K562 (cell line): Measurements from ENCODE around the gene NPFF. TPM values are rescaled to one million over a fixed set of nuclear protein-coding genes. Genes with fewer than 3 reads are reported as not detected.
A peak's percentile ranks its signal among the peaks of the same experiment; 100 is the strongest.

Experiments used
- ATAC-seq: fragments of 200-7000 bp; cut with Tn5 transposase; 3 replicates; pipeline ENCODE4 v1.9.1; 2020; ENCODE audit warnings: moderate library complexity
- BruUV-seq: library from RNA; stranded (reverse); fragments of 400-500 nt; replicated peaks from 2 replicates; lab custom pipeline; 2021; lab: Mats Ljungman, UMichigan
- CTCF ChIA-PET: fragments of 300-600 bp; formaldehyde crosslinking; extraction: SDS; loops from one replicate; lab custom pipeline; 2021; ENCODE audit warnings: low intra/inter-chr PET ratio; lab: Yijun Ruan, JAX
- POLR2A ChIA-PET: fragments of 300-600, 350-650 bp; sonication (Branson Sonifier 250); formaldehyde crosslinking; extraction: SDS; loops from one replicate; lab custom pipeline; 2021; ENCODE audit warnings: antibody characterized with exemption, inconsistent platforms; lab: Yijun Ruan, JAX
- DNase-seq, 4 experiments: peaks; one replicate each; pipeline versions ENCODE4 v3.0.0 to v3.0.0-alpha.2; 2011 to 2018; ENCODE audit warnings: low spot score in 3 of 4, mixed read lengths in 3 of 4; ENCODE audit errors: extremely low read depth in 1 of 4
- FAIRE-seq: peaks from 2 replicates; lab custom pipeline; 2011; peaks lifted over from hg19 to GRCh38; lab: Jason Lieb, UNC
- H2AFZ ChIP-seq: 2 replicates; pipeline ENCODE4 v1.6.0; 2011; ENCODE audit warnings: low read depth, low read length, control low read depth, inconsistent platforms
- H3K27ac ChIP-seq: fragments of 200-600 bp; 3 replicates; pipeline ENCODE4 v1.8.0; 2011; ENCODE audit warnings: low read depth, mild to moderate bottlenecking, control low read depth, inconsistent platforms, low read length, moderate library complexity, mixed read lengths; ENCODE audit errors: extremely low read depth
- H3K27me3 ChIP-seq, 2 experiments: fragments of 300-600 bp in 1 of 2; 2 replicates in 1 of 2; 3 replicates in 1 of 2; pipeline versions ENCODE4 v1.6.0 to v1.8.0; 2011; ENCODE audit warnings: inconsistent platforms in 2 of 2, low read length in 2 of 2, mild to moderate bottlenecking in 1 of 2, mixed read lengths in 1 of 2, moderate library complexity in 1 of 2; ENCODE audit not compliant: control insufficient read depth in 2 of 2, insufficient read depth in 2 of 2
- H3K36me3 ChIP-seq: fragments of 300-600 bp; 3 replicates; pipeline ENCODE4 v1.8.0; 2011; ENCODE audit warnings: mild to moderate bottlenecking, low read length, inconsistent platforms; ENCODE audit not compliant: control insufficient read depth, insufficient read depth
- H3K4me1 ChIP-seq, 2 experiments: fragments of 200-600 bp in 1 of 2; replicated peaks in 1 of 2; 2 replicates in 1 of 2; 3 replicates in 1 of 2; pipeline versions ENCODE4 v1.5.1 to v1.8.0; 2011; ENCODE audit warnings: inconsistent platforms in 2 of 2, low read length in 2 of 2, mild to moderate bottlenecking in 1 of 2, mixed read lengths in 1 of 2, moderate library complexity in 1 of 2; ENCODE audit not compliant: control insufficient read depth in 2 of 2, insufficient read depth in 2 of 2
- H3K4me2 ChIP-seq: 2 replicates; pipeline ENCODE4 v1.6.1; 2011; ENCODE audit warnings: low read length, control low read depth, inconsistent platforms, mixed read lengths; ENCODE audit not compliant: insufficient read depth
- H3K4me3 ChIP-seq: fragments of 200-600 bp; sonication (generic), shearing (Covaris generic); 2 replicates; pipeline ENCODE4 v1.5.1; 2016; ENCODE audit warnings: control low read depth, inconsistent platforms
- H3K79me2 ChIP-seq: fragments of 200-600 bp; 3 replicates; pipeline ENCODE4 v1.8.0; 2011; ENCODE audit warnings: low read length, inconsistent platforms; ENCODE audit not compliant: control insufficient read depth, insufficient read depth
- H3K9ac ChIP-seq, 2 experiments: 2 replicates each; pipeline versions ENCODE4 v1.6.0 to v1.6.1; 2011; ENCODE audit warnings: low read depth in 2 of 2, low read length in 2 of 2, control low read depth in 1 of 2, inconsistent platforms in 1 of 2, mild to moderate bottlenecking in 1 of 2, mixed read lengths in 1 of 2; ENCODE audit not compliant: insufficient read depth in 1 of 2
- H3K9me1 ChIP-seq: one replicate; pipeline ENCODE4 v1.6.0; 2011; ENCODE audit warnings: inconsistent platforms, mild to moderate bottlenecking, low read length, moderate library complexity; ENCODE audit not compliant: control insufficient read depth, insufficient read depth
- H3K9me3 ChIP-seq: replicated peaks from 2 replicates; pipeline ENCODE4 v1.5.1; 2011; ENCODE audit warnings: low read depth, low read length, inconsistent platforms; ENCODE audit not compliant: control insufficient read depth, insufficient read depth
- H4K20me1 ChIP-seq: replicated peaks from 2 replicates; pipeline ENCODE4 v1.6.1; 2011; ENCODE audit warnings: low read length, inconsistent platforms, mixed read lengths; ENCODE audit not compliant: control insufficient read depth, insufficient read depth
- CREB3 ChIP-seq: fragments of 450-650 bp; conservative IDR thresholded peaks from 2 replicates; pipeline ENCODE4 v1.6.1; 2016; ENCODE audit warnings: missing genetic modification characterization, low read depth, mild to moderate bottlenecking, missing compliant biosample characterization, moderate library complexity
- GATA2 ChIP-seq: sonication (generic); formaldehyde crosslinking; IDR thresholded peaks from 2 replicates; pipeline ENCODE4 v1.4.0; 2020; ENCODE audit warnings: mild to moderate bottlenecking, missing genetic modification reagents
- HINFP ChIP-seq: fragments of 450-650 bp; conservative IDR thresholded peaks from 2 replicates; pipeline ENCODE4 v1.6.1; 2016; ENCODE audit warnings: missing genetic modification characterization, low read depth, mild to moderate bottlenecking, control low read depth, missing compliant biosample characterization
- KAT2B ChIP-seq: IDR thresholded peaks from one replicate; pipeline ENCODE4 v1.6.1; 2012; ENCODE audit warnings: low read depth, mild to moderate bottlenecking, control low read depth, inconsistent platforms, low read length, moderate library complexity
- THAP7 ChIP-seq: fragments of 250-450 bp; sonication (Bioruptor Pico); IDR thresholded peaks from 2 replicates; pipeline ENCODE4 v1.5.0; 2021
- UBTF ChIP-seq, 2 experiments: IDR thresholded peaks; 2 replicates each; pipeline ENCODE4 v1.6.1; 2012; ENCODE audit warnings: improper control_type of control experiment in 2 of 2, low read depth in 2 of 2, low read length in 2 of 2, borderline replicate concordance in 1 of 2
- ZFP91 ChIP-seq: sonication (generic); formaldehyde crosslinking; IDR thresholded peaks from 2 replicates; pipeline ENCODE4 v1.8.0; 2022; ENCODE audit warnings: mild to moderate bottlenecking, missing genetic modification reagents
- ZNF274 ChIP-seq: IDR thresholded peaks from 2 replicates; pipeline ENCODE4 v1.6.1; 2011; ENCODE audit warnings: low read depth, mild to moderate bottlenecking, low read length, moderate library complexity, borderline replicate concordance
- WGBS: fragments of 100-300 bp; shearing (Covaris generic); methylation state at CpG from one replicate; pipeline ENCODE4 v1.1.6; 2016; ENCODE audit warnings: low coverage, mixed read lengths; ENCODE audit not compliant: insufficient coverage; ENCODE audit errors: missing lambda C conversion rate; 5-methylcytosine and 5-hydroxymethylcytosine counted together
- in situ Hi-C: fragments of 300-500 bp; cut with MboI; formaldehyde crosslinking; loops from 4 replicates; pipeline ENCODE4 v1.15.0; 2018; ENCODE audit warnings: inconsistent platforms, mixed read lengths
- intact Hi-C: fragments of 100-400 bp; cut with micrococcal nuclease; formaldehyde crosslinking; loops from 2 replicates; pipeline ENCODE4 v1.14.2; 2022
- polyA plus RNA-seq, 8 experiments: library from polyadenylated mRNA; depleted of rRNA in 4 of 8; stranded (reverse) in 5 of 8; unstranded in 3 of 8; fragments of >200 nt; fragmentation: Nextera tagmentation in 2 of 8; fragmentation: Illumina TruSeq in 1 of 8; extraction: Ambion mirVana in 2 of 8; extraction: Trizol in 1 of 8; gene quantifications; 2 replicates each; pipeline versions ENCODE4 v1.2.1 to v1.2.3, GENCODE V29; 2011 to 2014; ENCODE audit warnings: inconsistent platforms in 1 of 8, missing spikeins in 1 of 8
- total RNA-seq, 7 experiments: library from RNA; depleted of rRNA in 6 of 7; stranded (reverse); fragments of >200 nt in 6 of 7; fragmentation: Illumina TruSeq in 2 of 7; extraction: Trizol in 2 of 7; gene quantifications; 2 replicates each; pipeline versions ENCODE4 v1.2.1 to v1.2.3, GENCODE V29; 2011 to 2021; ENCODE audit warnings: low replicate concordance in 1 of 7

NPFF gene
- total and polyA plus RNA-seq, 9 of the 15 experiments (the other 6 are each of a cell fraction or from before 2014, with no cell fraction given), result 0.15 to 1.2 (median 0.55) TPM; not detected in 6

- peak; percentile 47 for TF ChIP-seq KAT2B
Observed at GRCh38 chr12:53500776-53501614, 6.3 kb downstream of the NPFF start, which contains the start of gene TARBP2 (continued).

GRCh38 chr12:53500142-53500775 lies 7.0 kb downstream of the NPFF start:
- FAIRE-seq (no peak), ATAC-seq (no peak; the same call in 2 of the 3 replicates), DNase-seq (peak; percentile 65 to 99 (median 97))
- in situ Hi-C loops, result loop anchor here (10.0 kb wide), 1 partner anchor 175 kb away; the partner anchor contains the start of gene AAAS
- POLR2A ChIA-PET, result interaction anchor here (0.6 to 2.7 kb wide), 32 partner anchors 8 to 421 kb away, joined by 3 to 24 read pairs (median 4); partner anchors contain the start of genes AAAS, SP1 and SPRYD3
- peak overlapping the region; percentile 89 to 97 for H3K9ac ChIP-seq
- peak overlapping the region; percentile 79 for H3K4me3 ChIP-seq
- CTCF ChIA-PET, result no interaction called here
- no peaks in the 10 kb centered on the region for H4K20me1 ChIP-seq
- peaks cover 22% of the 10 kb centered on the region; the same call in 2 of the 3 replicates for H3K36me3 ChIP-seq
- BruUV-seq, result TSS peak; percentile 90
- H3K4me2 ChIP-seq, result peak overlapping the region; percentile 87
- no peaks in the 10 kb centered on the region for H3K9me1 ChIP-seq
- peak overlapping the region; percentile 97 for H3K27ac ChIP-seq
- peak overlapping the region; percentile 58 for H2AFZ ChIP-seq
- no peaks in the 10 kb centered on the region for H3K27me3 ChIP-seq
- peaks cover 27% of the 10 kb centered on the region for H3K79me2 ChIP-seq
- no peaks in the 10 kb centered on the region for H3K9me3 ChIP-seq
- intact Hi-C loops, result loop anchor here (10.0 kb wide), 1 partner anchor 435 kb away; no protein-coding TSS in a partner anchor
- WGBS, result 0% methylated on average over 17 of the region's 17 CpGs
- H3K4me1 ChIP-seq, result peaks cover 37 to 44% of the 10 kb centered on the region in 2 experiments; a peak in 4 of 5 replicates
- TF ChIP-seq GATA2 (CRISPR knock-in tag) (peak; percentile 36; the same call in 1 of the 2 replicates), ZNF274 (no peak), THAP7 (CRISPR knock-in tag) (0 out of 2 replicates have a peak, but pooled peaks have one; percentile 58), UBTF (IDR thresholded peaks at IDR 0.05; ENCODE audit: borderline replicate concordance in 1 of 2, low read depth in 2 of 2, low read length in 2 of 2) (0 out of 4 replicates have a peak, but pooled peaks of 1 of the 2 experiments have one; percentile 18), HINFP (peak; percentile 93), ZFP91 (CRISPR knock-in tag) (no peak), CREB3 (tag) (0 out of 2 replicates have a peak, but pooled peaks have one; percentile 39)
